Ovary (tissue), 9 donors: Measurements from ENCODE around the gene ACOT7. TPM values are rescaled to one million over a fixed set of nuclear protein-coding genes. Genes with fewer than 3 reads are reported as not detected.

Source experiments
- DNase-seq, 5 donors: peaks; one replicate each; pipeline ENCODE4 v3.0.0-alpha.2; 2019 to 2020
- H3K27ac ChIP-seq, 2 donors: fragments of 200-600 bp; one replicate each; pipeline versions ENCODE4 v1.5.1 to v1.8.0; 2019 to 2022
- H3K27me3 ChIP-seq: fragments of 200-600 bp; one replicate; pipeline ENCODE4 v1.8.0; 2022
- H3K36me3 ChIP-seq: fragments of 200-600 bp; sonication (generic); one replicate; pipeline ENCODE4 v1.5.1; 2019
- H3K4me1 ChIP-seq: one replicate; pipeline ENCODE4 v1.8.1; 2013; ENCODE audit warnings: mild to moderate bottlenecking, moderate library complexity; ENCODE audit not compliant: insufficient read depth
- H3K4me3 ChIP-seq: fragments of 200-600 bp; sonication (generic); one replicate; pipeline ENCODE4 v1.5.1; 2017
- H3K9me3 ChIP-seq, 2 donors: fragments of 200-600 bp in 1 of 2; sonication (generic) in 1 of 2; one replicate each; pipeline versions ENCODE4 v1.5.1 to v1.8.1; 2013 to 2019; ENCODE audit warnings: mild to moderate bottlenecking in 1 of 2, moderate library complexity in 1 of 2
- EP300 ChIP-seq: sonication (generic); formaldehyde crosslinking; IDR thresholded peaks from one replicate; pipeline ENCODE4 v1.6.1; 2017; ENCODE audit warnings: antibody characterized with exemption
- POLR2A ChIP-seq: fragments of 450-650 bp; IDR thresholded peaks from one replicate; pipeline ENCODE4 v1.6.1; 2017; ENCODE audit warnings: antibody characterized with exemption, mild to moderate bottlenecking, moderate library complexity
- WGBS, 3 donors: extraction: QIAGEN DNeasy Blood & Tissue Kit in 1 of 3; methylation state at CpG; one replicate each; pipeline versions ENCODE4 v1.1.5 to v1.1.7; 2013 to 2017; 5-methylcytosine and 5-hydroxymethylcytosine counted together
- intact Hi-C, 4 donors: fragments of 100-400 bp; cut with DNase I; formaldehyde crosslinking; loops; one replicate each; pipeline versions ENCODE4 v1.11.0 to v1.15.1; 2022 to 2023
- polyA plus RNA-seq, 2 donors: library from polyadenylated mRNA; stranded (reverse); fragments of 200-250 nt in 1 of 2; fragments of 350-450 nt in 1 of 2; fragmentation: Illumina TruSeq in 1 of 2; extraction: RNeasy Lipid Tissue Mini Kit (QIAGEN cat#74804) in 1 of 2; gene quantifications; one replicate each; pipeline ENCODE4 v1.2.3, GENCODE V29; 2013 to 2014
- total RNA-seq, 7 donors: library from RNA; depleted of rRNA in 2 of 7; stranded (reverse); fragments of >200 nt in 2 of 7; fragmentation: NEBNext Ultra II Directional in 3 of 7; extraction: Animal tissue kit (Norgen Biotek cat#: 25700) in 3 of 7; gene quantifications; one replicate each; pipeline versions ENCODE4 v1.1.0 to v1.2.4, GENCODE V29; 2016 to 2023
- TF ChIP-seq, protein P1 (sequence below), 3 donors: fragments of 450-650 bp in 2 of 3; fragments of 200-600 bp in 1 of 3; IDR thresholded peaks; one replicate each; pipeline versions ENCODE4 v1.5.1 to v1.8.0; 2016 to 2022; ENCODE audit warnings: antibody characterized with exemption in 3 of 3, mild to moderate bottlenecking in 1 of 3
- donor health status: DM: no; HTN: no; CAD: no; lungs with moderate emphysema.
- donor health status: DM: no; HTN: no; CAD: no.
- donor health status: Bipolar disorder and iron deficiency.
- donor health status: DM: yes; HTN: yes; CAD: no.
- donor health status: DM: no; HTN: no; CAD: no.
- donor health status: DM: yes; HTN: yes; CAD: no.

ACOT7 gene
- total and polyA plus RNA-seq, 9 donors: 6.4 to 20.7 (median 11.3) TPM

- intact Hi-C loops: loop anchor here in 2 of 4 donors (5.0 to 10.0 kb wide), 3 partner anchors 45 to 165 kb away; partner anchors contain the start of gene HES3 (in 1 of the 2)
- Histone ChIP-seq H3K27me3 (no peaks in the 10 kb centered on the region), H3K27ac (no peak overlapping the region), H3K36me3 (no peaks in the 10 kb centered on the region), H3K4me1 (no peaks in the 10 kb centered on the region), H3K4me3 (no peak overlapping the region), H3K9me3 (no peaks in the 10 kb centered on the region)
- no peak for DNase-seq
- TF ChIP-seq POLR2A (no peak), EP300 (no peak)
- TF ChIP-seq, protein P1, sequence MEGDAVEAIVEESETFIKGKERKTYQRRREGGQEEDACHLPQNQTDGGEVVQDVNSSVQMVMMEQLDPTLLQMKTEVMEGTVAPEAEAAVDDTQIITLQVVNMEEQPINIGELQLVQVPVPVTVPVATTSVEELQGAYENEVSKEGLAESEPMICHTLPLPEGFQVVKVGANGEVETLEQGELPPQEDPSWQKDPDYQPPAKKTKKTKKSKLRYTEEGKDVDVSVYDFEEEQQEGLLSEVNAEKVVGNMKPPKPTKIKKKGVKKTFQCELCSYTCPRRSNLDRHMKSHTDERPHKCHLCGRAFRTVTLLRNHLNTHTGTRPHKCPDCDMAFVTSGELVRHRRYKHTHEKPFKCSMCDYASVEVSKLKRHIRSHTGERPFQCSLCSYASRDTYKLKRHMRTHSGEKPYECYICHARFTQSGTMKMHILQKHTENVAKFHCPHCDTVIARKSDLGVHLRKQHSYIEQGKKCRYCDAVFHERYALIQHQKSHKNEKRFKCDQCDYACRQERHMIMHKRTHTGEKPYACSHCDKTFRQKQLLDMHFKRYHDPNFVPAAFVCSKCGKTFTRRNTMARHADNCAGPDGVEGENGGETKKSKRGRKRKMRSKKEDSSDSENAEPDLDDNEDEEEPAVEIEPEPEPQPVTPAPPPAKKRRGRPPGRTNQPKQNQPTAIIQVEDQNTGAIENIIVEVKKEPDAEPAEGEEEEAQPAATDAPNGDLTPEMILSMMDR (IDR thresholded peaks at IDR 0.05): no peak
- 81 to 92% (median 88%) methylated on average over 6 of the region's 6 CpGs for WGBS, 3 donors
Measured at GRCh38 chr1:6409733-6410132, 16.2 kb upstream of the ACOT7 start.

- no peak overlapping the region for H3K27ac ChIP-seq
- WGBS, 3 donors: 76 to 85% (median 83%) methylated on average over 4 of the region's 4 CpGs
- H3K36me3 ChIP-seq: no peaks in the 10 kb centered on the region
- intact Hi-C loops: loop anchor here in 2 of 4 donors (5.0 to 10.0 kb wide), 2 partner anchors 162 to 164 kb away; partner anchors contain the start of gene HES3 (in 1 of the 2)
- DNase-seq: no peak
- H3K9me3 ChIP-seq: no peaks in the 10 kb centered on the region
- H3K4me1 ChIP-seq: no peaks in the 10 kb centered on the region
- H3K4me3 ChIP-seq: no peak overlapping the region
- H3K27me3 ChIP-seq: no peaks in the 10 kb centered on the region
- no peak for TF ChIP-seq POLR2A
- TF ChIP-seq EP300: no peak
- TF ChIP-seq, protein P1 (IDR thresholded peaks at IDR 0.05): no peak
Measured at GRCh38 chr1:6409053-6409452, 15.5 kb upstream of the ACOT7 start.

DNA sequence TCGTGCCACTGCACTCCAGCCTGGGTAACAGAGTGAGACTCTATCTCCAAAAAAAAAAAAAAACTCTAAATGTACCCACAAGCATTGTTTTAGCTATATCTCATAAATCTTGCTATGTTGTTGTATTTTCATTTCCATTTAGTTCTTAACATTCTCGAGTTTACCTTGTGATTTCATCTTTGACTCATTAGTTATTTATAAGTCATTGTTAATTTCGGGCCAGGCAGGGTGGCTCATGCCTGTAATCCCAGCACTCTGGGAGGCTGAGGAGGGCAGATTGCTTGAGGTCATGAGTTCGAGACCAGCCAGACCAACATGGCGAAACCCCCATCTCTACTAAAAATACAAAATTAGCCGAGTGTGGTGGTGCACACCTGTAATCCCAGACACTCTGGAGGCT lies 14.5 kb upstream of the ACOT7 start:
- H3K27me3 ChIP-seq: no peaks in the 10 kb centered on the region
- H3K27ac ChIP-seq: no peak overlapping the region
- no peaks in the 10 kb centered on the region for H3K9me3 ChIP-seq
- no peak overlapping the region for H3K4me3 ChIP-seq
- 78 to 79% (median 79%) methylated on average over 6 of the region's 6 CpGs for WGBS, 3 donors
- no peaks in the 10 kb centered on the region for H3K4me1 ChIP-seq
- DNase-seq: no peak
- TF ChIP-seq, protein P1 (IDR thresholded peaks at IDR 0.05): no peak
- TF ChIP-seq EP300: no peak
- no peaks in the 10 kb centered on the region for H3K36me3 ChIP-seq
- intact Hi-C loops: loop anchor here in 2 of 4 donors (5.0 to 10.0 kb wide), 2 partner anchors 161 to 163 kb away; partner anchors contain the start of gene HES3 (in 1 of the 2)

- no peaks in the 10 kb centered on the region for H3K27me3 ChIP-seq
- TF ChIP-seq, protein P1 (IDR thresholded peaks at IDR 0.05): no peak
- TF ChIP-seq EP300 (no peak), POLR2A (no peak)
- H3K27ac ChIP-seq: no peak overlapping the region
- H3K36me3 ChIP-seq: no peaks in the 10 kb centered on the region
- intact Hi-C loops: loop anchor here in 3 of 4 donors (5.0 to 10.0 kb wide), 3 partner anchors 39 to 157 kb away; partner anchors contain the start of gene HES3 (in 1 of the 3)
- no peak for DNase-seq
- H3K4me3 ChIP-seq: no peak overlapping the region
- H3K9me3 ChIP-seq: no peaks in the 10 kb centered on the region
- no peaks in the 10 kb centered on the region for H3K4me1 ChIP-seq
- WGBS, 3 donors: 43 to 50% (median 44%) methylated on average over 6 of the region's 6 CpGs
Measured at GRCh38 chr1:6401673-6402072, 8.1 kb upstream of the ACOT7 start.
